NT2/D1 (cell line): ENCODE data around the gene SALL3.

Experiments used
- YY1 ChIP-seq: IDR thresholded peaks from 2 replicates; pipeline ENCODE4 v1.6.1; 2011; ENCODE audit not compliant: insufficient read length, insufficient read depth
- ZNF274 ChIP-seq: IDR thresholded peaks from 2 replicates; pipeline ENCODE4 v1.6.1; 2011; ENCODE audit warnings: mild to moderate bottlenecking, low read depth, low read length

DNA sequence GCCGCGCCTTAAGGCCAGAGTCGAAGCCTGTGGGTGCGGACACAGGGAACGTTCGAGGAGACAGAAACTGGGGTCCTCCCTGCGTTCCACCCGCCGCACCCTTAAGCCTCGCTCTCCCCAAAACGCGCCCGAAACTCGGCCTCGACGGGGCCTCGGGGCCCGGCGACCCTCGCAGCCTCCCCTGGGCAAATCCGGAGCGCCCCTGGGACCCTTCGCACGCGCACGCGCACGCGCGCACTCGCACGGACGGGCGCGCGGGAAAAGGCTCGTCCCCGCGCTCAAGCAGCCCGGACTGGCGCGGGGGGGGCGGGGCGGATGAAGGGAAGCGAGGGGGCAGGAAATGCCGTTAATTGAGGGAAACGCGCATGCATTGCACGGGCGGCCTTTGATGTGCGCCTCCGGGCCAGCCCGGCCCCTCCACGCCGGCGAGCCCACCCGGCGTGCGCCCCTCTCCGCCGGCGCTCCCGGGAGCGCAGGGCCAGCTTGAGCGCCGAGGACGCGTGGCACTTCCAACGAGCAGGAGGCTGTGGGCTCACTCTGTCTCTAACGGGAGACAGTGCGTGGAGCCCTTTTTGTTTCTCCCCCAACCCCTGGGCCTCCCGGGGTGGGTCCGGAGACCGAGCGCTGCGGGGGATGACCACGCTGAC, 5.4 kb upstream of the SALL3 start:
- TF ChIP-seq ZNF274 (no peak), YY1 (no peak)
